D721Med (cell line): ENCODE data around the gene SIPA1L2.
A peak's percentile ranks its signal among the peaks of the same experiment; 100 is the strongest.

ENCODE experiments used
- DNase-seq: peaks from one replicate; pipeline ENCODE4 v3.0.0; 2011; ENCODE audit warnings: low spot score; ENCODE audit not compliant: insufficient read length
- FAIRE-seq: peaks from 2 replicates; lab custom pipeline; 2011; peaks lifted over from hg19 to GRCh38; lab: Jason Lieb, UNC
- TF ChIP-seq, protein P1 (sequence below): IDR thresholded peaks from 2 replicates; pipeline ENCODE4 v1.5.1; 2012; ENCODE audit warnings: mild to moderate bottlenecking, control low read depth; ENCODE audit not compliant: insufficient read depth; ENCODE audit errors: missing control alignments

The SIPA1L2 gene

DNA sequence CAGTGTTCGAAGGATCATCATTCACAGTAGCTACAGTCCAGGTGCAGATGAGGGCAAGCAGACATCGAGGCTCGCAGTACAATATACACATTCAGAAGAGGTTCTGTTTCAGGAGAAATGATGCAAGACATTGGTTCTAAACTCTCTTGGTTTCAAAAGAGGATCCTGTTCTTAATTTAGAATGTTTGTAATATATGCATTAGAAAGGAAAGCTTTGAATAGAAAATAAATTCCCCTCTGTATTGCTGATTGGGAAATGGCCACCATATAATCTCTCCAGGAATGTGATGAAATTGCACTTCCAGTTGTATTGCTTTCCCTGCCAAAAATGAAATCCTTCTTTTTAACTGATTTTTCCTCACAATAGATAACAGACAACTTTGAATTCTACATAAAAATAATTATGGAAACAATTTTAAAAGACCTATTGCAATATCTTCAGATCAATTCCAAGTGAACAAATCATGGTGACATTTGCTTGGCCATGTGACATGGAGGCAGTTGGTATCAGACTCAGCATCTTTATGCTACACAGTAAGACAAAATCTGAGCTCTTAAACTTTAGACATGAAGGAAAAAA lies 27.6 kb upstream of the SIPA1L2 start:
- no peak for DNase-seq
- peak; percentile 21 for FAIRE-seq
- TF ChIP-seq, protein P1, sequence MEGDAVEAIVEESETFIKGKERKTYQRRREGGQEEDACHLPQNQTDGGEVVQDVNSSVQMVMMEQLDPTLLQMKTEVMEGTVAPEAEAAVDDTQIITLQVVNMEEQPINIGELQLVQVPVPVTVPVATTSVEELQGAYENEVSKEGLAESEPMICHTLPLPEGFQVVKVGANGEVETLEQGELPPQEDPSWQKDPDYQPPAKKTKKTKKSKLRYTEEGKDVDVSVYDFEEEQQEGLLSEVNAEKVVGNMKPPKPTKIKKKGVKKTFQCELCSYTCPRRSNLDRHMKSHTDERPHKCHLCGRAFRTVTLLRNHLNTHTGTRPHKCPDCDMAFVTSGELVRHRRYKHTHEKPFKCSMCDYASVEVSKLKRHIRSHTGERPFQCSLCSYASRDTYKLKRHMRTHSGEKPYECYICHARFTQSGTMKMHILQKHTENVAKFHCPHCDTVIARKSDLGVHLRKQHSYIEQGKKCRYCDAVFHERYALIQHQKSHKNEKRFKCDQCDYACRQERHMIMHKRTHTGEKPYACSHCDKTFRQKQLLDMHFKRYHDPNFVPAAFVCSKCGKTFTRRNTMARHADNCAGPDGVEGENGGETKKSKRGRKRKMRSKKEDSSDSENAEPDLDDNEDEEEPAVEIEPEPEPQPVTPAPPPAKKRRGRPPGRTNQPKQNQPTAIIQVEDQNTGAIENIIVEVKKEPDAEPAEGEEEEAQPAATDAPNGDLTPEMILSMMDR = no peak

DNA sequence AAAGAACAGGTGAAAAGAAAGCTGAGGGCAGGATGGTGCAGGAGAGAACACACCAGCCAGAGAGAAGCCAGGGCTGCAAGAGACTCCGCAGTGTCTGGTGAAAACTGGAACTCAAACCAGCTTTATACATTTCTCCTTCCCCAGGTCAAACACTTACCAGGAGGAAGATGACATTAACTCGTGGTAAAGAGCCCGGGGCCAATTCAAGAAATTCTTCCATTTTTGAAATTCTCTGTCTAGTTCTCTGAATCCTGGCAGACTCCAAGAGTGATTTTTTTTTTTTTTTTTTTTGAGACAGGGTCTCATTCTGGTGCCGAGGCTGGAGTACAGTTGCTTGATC lies 25.8 kb upstream of the SIPA1L2 start:
- DNase-seq = no peak
- no peak for FAIRE-seq
- TF ChIP-seq, protein P1 = no peak

DNA sequence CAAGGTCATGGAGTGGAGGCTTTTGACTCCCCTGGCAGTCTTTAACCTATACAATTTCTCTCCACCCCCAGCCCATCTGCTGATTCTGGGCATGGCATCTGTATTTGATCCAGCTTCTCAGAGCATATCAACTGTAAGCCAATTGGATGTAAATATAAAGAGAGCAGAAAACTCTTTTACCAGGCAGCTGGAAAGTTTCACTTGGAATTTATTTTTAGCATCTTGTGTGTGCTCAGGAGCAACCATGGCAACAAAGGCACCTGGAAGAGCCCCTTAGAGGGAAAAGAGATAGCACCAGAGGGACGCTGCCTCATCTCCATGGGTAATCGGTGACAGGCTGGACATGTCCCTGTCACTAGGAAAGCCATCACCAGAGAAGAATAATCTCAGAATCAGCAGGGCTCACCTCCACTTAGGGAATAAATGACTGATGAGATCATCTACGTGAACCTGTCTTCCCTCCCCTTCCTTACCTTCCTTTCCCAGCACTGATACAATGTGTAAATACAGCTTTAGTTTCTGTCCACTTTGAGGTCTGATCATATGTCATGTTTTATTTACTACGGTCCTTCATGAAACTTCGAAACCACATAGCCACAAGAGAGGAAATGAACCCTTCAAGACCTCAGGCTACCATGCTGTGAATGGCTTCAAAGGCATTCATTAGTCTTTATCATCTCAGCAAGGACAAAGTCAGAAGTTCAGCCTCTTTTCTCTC lies 25.3 kb upstream of the SIPA1L2 start:
- FAIRE-seq (no peak), DNase-seq (no peak)
- TF ChIP-seq, protein P1 = no peak

DNA sequence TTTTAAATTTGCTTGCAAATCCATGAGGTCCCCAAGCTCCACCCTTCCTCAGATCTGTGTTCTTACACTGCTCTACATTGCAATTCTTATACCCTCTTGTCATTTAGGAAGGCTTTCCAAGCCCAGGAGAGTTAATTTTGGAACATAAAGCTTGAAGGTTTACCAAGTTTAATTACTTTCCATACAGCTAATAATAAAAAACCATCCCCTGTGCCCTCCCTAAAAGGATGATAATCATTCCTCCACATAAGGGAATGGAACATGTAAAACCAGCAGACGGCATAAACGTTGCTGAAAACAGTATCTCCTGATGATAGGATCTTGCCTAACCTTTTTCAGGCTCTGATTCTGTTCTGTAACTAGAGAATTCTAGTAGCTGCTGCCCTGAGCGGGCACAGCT lies 23.9 kb upstream of the SIPA1L2 start:
- FAIRE-seq (no peak), DNase-seq (no peak)
- TF ChIP-seq, protein P1 = no peak

DNA sequence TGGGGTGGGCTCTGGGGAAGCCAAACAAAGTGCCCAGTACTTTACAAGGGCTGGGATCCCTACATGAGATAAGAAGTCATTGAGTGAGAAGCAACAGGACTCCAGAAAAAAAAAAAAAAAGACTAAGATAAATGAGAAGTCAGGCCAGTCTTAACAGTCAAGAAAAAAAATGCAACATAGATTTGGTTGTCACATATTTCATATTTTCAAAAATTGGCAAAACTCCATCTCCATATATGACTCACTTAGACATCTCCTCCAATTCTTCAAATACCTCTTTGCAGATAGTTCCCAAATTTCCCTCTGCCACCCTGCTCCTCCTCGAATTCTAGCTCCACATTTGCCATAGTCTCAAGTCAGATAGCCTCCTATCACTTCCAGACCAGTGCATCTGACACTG lies 20.9 kb upstream of the SIPA1L2 start:
- TF ChIP-seq, protein P1 = no peak
- no peak for FAIRE-seq
- no peak for DNase-seq

DNA sequence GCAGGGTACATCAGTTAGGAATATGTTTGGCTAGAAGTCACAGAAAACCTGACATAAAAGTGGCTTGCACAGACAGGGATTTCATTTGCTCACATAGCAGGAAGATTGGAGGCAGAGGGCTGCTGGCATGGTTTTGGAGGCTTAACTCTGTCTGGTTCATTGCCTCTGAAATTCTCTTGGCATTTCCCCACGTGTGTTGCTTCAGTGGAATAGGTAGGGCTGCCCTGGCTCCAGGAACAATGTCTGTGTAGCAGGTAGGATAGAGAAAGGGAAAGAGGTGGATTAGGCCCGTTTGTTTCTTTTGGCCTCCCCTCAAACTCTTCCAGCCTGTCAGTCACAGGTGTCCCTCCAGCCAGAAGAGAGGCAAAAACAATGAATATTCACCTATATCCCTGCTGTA lies 20.5 kb upstream of the SIPA1L2 start:
- DNase-seq (no peak), FAIRE-seq (no peak)
- TF ChIP-seq, protein P1 = no peak

DNA sequence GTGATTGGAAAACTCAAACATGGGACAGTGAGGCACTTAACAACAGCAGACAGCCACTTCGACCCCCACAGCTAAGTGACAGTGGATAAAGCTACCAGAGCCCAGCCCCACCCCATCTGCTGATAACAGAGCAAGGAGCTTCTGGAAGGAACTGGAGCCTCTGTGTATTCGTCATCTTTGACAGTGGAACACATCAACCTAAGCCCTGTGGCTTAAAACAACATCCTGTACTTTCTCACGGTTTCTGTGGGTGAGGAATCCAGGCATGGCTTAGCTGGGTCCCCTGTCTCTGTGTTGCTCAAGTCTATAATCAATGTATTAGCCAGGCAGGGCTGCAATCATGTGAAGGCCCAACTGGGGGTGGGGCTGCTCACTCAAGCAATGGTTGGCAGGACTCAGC lies 18.4 kb upstream of the SIPA1L2 start:
- no peak for DNase-seq
- no peak for FAIRE-seq

More for the DNA sequence above, 18.4 kb upstream of the SIPA1L2 start:
- TF ChIP-seq, protein P1 = no peak
